HG02884 (cell line): ENCODE results near the gene PRDM2.
A peak's percentile ranks its signal among the peaks of the same experiment; 100 is the strongest.

Experiments used
- ATAC-seq: cut with Tn5 transposase; IDR thresholded peaks from one replicate; pipeline ENCODE4 v1.9.1; 2021; ENCODE audit warnings: mild to moderate bottlenecking, moderate library complexity; ENCODE audit not compliant: unreplicated experiment

PRDM2 gene

DNA sequence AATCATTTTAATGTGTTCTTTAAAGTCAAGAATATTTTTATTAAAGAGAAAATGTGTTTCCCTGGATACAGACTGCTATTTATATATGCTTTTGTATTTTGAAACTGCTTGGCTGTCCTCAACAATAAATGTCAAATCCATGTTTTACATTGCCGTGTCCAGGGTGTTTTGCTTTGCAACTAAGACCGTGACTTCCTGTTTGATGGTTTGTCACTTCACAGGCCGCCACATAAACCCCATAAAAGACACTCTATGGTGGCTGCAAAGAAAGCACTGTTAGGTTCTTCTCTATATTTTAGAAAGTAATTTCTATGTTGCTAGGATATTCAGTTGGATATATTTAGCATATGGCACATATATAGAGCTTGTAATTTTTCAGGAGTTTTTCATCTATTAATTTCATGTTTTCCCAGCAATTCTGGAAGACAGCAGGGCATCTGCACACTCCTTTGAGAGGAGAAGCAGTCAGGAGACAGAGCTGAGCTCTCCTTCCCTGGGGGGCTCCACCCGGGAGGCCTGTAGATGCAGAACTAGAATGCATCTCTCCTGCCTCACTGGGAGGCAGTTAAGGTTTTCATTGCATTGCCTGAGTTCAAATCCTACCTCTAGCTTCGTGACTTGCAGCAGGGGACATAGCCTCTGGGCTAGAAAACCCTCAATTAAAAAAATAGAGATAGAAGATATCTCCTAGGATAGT, 33.1 kb downstream of the PRDM2 start:
- no peak for ATAC-seq

DNA sequence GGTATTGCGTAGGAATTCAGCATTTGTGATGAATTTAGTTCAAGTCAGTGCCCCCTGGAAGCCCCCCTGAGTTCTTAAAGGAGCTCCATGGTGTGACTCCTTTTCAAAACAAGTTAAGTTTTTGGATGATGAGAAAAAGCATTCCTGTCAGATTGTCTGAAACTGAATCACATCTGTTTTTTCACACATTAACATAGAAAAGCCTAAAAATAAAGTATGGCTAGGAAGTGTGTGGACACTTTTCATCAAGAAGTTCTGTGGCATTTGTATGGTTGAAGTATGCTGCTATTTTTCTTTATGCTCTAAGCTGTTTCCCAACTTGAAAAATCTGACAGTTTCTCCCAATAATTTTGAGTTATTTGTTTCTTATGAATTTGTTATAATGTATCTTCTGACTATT, 33.7 kb downstream of the PRDM2 start:
- no peak for ATAC-seq

DNA sequence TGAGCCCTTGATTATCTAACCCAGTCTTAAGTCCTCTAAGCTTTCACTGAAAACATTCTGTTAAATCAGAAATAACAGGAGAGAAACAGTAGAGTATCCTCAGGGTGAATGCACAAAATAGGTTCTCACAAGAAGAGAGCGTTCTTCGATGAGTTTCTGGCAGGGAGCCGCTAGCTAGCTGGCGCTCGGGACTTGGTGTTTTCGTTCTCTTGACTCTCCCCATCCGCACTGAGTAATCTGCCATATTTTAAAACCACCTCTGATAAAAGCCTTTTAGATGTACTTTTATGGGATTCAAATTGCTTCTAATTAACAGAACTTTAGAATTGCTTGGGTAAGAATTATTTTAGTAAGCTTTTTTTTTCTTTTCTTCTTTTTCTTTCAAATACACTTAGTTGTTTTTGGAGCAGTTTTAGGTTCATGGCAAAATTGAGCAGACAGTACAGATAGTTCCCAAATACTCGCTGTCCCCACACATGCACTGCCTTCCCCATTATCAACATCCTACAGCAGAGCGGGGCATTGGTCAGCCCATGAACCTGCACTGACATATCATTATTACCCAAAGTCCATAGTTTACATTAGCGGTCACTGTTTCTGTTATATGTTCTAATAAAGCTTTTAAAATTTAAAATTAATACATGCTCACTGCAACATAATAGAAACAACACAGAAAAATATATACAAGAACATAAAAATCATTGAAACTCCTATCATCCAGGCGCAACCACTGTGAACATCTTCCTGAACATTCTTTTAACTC, 35.4 kb downstream of the PRDM2 start:
- no peak for ATAC-seq

DNA sequence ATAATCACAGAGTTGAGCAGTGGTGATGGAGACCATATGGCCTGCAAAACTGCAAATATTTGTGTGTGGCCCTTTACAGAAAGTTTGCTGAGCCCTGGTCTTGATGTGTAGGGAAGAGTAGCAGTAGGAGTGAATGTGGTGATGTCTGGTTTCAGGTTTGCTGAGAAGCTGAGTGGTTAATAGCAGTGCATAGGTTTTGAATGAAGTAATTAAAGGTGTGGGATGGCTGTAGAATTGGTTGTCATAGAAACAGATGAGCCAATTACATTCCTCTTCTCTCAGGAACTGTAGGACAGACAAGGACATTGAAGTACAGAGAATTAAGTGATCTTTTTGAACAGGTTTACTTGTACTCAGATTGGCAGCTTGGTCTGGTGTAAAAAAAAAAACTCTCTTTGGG, 37.4 kb downstream of the PRDM2 start:
- ATAC-seq: no peak

DNA sequence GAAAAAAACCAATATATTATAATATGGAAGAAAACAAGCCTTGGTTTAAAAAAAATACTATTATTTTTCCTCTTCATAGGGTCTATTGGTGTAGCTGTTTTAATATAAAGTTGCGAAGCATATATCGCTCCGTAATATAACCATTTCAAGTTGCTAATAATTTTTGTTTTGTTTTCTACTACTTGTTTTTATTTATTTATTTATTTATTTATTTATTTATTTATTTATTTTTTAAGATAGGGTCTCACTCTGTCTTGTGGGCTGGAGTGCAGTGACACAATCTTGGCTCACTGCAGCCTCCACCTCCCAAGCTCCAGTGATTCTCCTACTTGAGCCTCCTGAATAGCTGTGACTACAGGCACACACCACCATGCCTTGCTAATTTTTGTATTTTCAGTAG, 46.4 kb downstream of the PRDM2 start:
- no peak for ATAC-seq

DNA sequence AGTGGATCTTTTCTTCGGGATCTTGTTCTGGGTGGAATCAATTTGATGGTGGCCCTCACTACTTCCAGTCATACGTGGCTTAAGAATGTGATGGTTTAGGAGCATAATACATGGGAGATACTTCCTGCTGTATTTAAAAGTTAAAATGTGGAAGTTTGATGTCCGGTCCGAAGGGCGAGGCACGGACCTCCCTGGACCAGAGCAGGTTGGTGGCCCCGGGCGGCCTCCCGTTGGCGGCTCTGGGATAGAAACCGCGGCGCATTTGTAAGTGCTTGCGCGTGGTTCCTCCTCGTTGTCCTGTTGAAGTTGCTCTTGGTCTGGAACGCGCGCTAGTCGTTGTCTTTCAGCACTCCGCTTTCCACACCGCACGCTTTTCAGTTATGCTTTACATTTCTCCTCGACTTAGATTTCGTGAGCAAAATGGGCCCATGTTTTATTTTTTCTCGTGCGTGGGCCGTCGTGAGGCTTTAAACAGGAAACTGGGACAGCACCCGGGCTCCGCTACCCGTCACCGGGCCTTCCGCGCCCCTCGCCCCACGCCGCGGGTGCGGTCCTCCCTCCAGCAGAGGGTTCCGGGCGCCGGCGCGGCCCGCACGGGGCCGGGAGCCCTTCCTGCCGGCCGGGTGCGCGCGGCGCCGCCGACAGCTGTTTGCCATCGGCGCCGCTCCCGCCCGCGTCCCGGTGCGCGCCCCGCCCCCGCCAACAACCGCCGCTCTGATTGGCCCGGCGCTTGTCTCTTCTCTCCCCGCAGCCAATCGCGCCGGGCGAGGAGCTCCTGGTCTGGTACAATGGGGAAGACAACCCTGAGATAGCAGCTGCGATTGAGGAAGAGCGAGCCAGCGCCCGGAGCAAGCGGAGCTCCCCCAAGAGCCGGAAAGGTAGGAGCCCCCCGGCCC, 48.9 kb downstream of the PRDM2 start:
- ATAC-seq: peak; percentile 75

DNA sequence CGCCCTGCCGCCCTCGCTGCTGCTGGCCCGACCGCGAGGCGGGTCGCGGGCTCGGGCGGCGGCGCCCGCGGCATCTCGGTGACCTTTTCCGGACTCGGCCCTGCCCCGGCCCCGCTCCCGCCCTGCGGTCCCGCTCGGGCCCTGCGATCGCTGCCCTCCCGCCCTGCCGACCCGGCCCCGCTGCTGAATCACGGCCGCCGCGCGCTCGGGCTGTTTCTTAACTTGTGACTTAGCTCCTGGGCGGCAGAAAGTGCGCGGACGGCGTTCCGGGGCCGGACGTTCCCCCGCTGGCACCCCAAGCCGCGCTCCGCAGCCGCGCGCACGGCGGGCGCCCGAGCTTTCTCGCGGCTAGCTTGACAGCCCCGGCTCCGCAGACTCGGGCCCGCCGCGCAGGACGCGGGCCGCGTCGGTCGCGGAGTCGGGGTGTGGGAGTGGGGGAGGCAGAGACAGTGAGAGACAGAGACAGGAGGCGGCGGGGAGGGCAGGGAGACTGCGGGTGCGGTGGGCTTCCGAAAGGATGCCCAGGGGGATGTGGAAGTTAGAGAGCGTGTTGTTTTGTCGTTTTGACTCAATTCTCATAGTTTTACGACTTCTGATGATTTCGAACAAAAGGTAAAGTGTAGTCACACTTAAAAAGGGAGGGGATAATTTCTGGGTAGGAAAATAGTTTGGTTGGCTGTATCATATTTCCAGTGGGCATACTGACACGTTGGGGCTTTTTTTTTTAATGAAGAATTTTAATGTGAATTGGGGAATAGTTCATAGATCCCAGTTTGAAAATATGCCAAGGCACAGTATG, 49.8 kb downstream of the PRDM2 start:
- peak; percentile 11 for ATAC-seq

DNA sequence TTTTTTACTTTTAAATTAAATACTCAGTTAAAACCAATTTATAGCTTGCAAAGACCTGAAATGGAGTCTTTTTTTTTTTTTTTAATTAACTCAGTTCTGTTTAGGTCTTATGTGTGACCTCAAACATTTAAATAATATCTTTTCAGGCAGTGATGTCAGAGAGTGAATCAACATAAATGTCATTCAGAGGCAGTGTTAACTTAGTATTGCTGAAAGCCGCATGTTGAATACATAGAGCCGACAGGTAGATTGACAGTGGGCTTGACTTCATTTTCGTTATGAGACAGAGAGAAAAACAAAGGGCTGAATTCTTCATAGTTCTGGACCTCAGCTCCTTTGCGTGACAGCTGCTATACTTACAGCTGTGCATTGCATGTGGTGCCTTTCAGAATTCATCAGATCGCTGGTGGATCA, 51.5 kb downstream of the PRDM2 start:
- no peak for ATAC-seq

DNA sequence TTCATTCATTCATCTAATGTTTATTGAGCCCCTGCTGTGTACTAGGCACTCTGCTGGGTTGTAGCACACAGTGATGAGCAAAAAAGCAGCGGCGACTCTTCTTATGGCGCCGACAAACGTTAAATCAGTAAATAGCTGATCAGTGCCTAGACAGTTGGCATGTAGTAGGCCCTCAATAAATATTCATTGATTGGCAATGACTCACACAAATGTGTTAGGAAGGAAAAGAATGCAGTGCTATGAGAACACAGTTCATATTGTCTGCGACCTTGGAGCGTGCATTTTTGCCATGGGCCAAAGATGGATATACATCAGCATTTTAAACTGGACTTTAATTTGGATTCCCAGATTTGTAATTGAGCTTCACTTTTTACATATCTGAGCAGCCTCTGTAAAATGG, 52.0 kb downstream of the PRDM2 start:
- no peak for ATAC-seq

DNA sequence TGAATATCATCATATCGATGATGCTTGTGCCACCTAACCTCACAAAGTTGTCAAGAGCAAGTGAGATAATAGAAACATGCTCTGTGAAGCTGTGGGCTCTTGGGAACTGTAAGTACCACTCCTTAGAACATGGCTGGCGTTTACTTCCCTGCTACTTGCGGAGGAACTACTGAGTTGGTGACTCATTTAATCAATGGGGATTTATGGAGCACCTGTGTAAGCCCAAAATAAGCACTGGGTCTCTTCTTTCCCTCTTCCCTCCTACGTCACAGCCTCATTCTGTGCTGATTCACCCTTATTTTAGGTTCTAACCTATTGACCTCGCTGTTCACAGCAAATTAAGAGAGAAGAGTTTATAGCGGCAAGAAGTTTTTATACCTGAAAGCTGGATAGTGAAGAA, 52.9 kb downstream of the PRDM2 start:
- ATAC-seq: no peak

DNA sequence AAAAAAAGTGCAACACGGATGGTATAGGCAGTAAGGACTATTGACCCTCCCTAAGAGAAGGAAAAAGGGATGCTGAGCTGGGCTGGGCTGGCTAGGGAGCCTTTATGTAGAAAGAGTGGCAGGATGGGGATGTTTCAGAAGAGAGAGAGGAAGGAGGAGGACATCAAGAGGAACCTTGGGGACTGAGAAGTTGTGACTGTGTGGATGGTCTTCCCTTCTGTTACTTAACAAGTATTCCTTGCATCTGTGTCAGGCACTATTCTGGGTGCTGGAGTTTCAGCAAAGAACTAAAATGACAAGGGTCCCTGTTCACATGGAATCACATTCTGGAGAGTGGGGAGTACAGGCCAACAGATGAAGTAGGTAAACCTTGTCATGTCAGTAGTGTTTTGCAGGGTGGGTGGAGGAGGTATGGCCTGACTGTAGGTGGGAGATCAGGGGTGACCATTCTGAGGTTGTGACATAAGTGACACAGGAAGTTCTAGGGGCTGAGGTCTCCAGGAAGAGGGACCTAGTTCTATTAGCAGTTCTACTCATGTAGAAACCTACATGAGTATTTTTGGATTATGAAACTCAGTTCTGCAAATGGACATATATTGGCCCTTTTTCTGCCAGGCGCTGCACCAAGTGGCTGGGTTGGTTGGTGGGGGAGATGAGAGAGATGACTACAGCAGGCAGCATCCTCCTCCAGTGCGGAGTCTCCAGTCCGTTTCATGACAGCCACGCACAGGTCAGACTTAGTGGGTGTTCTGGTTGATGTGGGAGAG, 53.8 kb downstream of the PRDM2 start:
- peak; percentile 35 for ATAC-seq

DNA sequence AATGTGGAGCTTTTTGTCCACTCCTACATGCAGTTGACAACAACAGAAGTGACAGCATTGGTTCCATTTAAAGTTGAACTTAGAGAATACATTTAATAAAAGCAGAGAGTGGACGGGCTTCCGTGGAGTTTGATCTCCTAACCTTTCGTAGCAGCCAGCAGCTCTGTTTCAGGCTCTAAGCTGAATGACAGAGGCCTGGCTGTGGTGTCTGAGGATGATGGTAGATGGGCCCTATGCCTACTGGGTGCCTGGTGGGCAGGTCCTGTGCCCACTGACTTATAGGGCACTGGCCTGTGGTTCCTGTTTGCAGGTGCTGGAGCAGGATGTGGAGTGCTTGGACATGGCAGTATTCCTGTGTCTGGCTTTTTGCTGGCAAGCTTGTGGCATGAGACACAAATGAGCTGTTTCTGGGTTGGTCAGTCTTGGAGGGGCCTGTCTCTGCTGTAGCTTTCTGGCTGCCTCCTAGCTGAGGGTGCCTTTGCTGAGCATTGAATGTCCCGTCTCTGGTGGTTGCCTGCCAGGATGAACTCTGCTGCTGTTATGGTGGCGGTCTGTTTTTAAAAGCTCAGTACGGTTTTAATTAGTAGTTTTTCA, 54.6 kb downstream of the PRDM2 start:
- ATAC-seq: no peak

DNA sequence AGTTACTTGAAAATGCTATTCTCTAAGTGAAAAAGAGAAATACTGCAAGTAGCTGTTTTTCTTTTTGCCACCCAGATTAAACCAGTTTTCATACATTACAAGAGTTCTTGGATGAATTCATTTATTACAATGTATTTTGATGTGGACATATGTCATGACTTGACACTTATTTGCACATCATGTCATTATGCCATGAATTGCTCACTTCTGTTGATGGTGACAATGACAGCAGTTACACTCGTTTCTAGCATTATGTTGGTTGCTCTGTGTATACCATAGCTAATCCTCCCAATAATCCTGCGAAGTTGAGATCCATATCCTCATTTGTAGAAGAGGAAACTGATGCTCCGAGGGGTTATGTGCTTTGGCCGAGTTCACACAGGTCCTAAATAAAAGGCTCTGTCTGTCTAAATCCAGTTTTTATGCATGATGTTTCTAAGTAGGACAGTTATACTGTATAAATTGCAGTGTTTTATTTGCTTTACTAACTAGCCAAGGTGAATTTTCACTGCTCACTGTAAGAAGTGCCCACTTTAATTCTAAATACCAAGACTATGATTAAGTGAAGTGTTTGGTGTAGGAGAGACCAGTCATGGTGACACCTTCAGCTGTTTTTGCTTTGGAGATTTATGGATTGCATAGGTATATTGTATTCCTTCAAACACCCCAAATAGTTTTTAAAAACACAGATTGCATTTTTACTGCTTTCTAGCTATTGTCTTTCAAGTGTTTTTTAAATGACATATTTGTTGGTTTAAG, 56.7 kb downstream of the PRDM2 start:
- no peak for ATAC-seq

DNA sequence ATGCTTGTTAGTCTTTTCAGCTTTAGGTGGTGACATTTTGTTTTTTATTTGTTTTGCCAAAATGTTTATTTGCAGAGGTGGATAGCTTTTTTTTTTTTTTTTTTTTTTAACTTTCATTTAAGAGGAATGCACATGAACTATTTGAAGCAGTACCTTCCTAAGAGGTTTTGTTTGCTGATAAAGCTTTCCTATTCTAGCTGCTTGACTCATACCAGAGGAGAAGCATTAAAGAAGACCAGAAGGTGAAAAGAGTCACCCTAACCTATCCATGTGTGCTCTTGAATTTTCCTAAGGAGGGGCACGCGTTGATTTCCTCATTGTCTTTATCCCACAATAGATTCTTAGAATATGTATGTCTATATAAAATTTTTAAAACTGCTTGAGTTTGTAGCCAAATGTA, 57.7 kb downstream of the PRDM2 start:
- no peak for ATAC-seq

DNA sequence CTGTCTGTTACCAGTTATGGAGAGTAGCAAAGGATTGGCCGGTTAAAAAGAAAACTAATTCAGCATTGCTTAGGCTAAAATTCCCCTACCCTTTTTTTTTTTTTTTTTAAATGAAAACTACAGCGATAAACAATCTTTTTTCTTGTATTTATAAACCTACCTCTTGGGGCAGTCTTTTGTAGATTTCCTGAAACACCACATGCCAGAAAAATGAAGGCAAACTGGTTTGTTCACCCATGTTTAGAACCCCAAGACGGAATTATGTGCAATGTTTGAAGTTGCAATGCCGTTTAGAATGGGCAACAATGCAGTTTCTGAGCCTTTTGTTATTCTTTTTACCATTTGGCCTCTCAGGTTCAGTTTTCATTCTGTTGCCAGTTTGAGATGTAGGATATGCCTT, 59.1 kb downstream of the PRDM2 start:
- ATAC-seq: no peak

DNA sequence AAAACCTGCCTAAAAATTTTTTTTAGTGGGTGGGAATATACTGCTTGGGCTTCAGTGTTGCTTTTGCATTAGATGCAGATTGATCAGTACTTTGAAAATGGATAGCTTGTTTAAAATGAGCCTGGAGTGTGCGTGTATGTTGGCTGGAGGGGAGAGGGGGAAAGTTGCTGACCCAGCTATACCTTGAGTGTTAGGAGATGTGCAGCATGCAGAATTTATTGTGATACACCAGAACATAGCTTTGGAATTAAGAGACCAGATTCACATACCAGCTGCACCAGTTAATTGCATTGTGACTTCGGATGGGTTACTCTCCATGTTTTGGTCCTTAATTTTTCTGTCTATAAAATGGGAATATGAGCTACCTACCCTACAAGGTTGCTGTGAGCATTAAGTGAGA, 60.4 kb downstream of the PRDM2 start:
- no peak for ATAC-seq

DNA sequence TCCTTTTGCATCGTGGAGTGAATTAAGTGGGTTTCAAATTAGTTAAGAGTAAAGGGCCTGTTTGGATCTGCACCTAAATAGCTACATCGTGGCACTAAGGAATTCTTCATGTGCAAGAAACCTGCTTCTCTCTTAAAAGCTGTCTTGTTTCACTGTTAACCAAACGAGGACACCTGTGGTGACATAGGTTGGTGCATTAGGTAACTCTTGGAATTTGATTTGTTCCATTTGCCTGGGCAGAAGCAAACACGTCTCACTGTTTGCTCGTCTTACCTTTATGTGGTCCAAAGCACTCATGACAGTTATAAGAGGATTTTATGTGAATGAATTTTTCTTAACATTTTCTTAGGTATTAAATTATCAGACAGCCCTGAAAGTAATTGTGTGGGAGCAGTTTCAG, 60.9 kb downstream of the PRDM2 start:
- no peak for ATAC-seq

DNA sequence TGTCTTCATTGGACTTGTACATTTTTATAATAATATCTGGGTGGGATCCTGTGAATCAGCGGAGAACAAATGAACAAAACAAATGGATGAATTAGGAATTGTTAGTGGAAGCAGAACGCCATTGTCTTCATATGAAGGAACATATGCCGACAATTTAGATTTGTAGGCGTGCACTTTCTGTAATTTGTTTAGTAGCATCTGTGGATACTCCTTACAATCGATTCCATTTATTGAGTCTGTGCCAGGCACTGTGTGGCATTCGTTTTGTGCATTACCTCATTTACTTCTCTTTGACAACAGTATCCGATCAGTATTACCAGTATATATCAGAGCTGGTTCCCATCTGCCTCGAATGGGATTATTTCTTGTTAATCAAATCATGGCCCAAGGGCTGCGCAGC, 61.9 kb downstream of the PRDM2 start:
- no peak for ATAC-seq

DNA sequence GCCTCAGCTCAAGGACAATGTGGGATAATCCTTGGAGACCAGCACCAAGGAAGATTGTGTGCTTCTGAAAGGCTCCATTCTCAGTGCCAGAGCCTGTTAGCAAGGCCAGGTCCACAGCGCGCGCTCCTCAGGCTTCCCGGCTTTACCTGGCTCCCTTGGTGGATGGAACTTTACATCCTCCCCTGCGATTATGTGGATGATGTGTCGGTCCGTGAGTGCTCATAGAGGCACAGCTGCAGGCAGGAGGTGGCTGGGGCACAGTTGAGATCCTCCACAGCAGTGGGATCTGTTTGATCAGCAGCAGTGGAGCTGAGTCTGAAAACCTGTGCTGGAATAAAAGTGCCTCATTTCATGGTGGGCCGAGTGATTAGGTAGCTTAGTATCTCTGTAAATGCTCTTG, 62.7 kb downstream of the PRDM2 start:
- no peak for ATAC-seq
